ENCODE results near the gene SNRPA.
A peak's percentile ranks its signal among the peaks of the same experiment; 100 is the strongest.

SNRPA gene

DNA sequence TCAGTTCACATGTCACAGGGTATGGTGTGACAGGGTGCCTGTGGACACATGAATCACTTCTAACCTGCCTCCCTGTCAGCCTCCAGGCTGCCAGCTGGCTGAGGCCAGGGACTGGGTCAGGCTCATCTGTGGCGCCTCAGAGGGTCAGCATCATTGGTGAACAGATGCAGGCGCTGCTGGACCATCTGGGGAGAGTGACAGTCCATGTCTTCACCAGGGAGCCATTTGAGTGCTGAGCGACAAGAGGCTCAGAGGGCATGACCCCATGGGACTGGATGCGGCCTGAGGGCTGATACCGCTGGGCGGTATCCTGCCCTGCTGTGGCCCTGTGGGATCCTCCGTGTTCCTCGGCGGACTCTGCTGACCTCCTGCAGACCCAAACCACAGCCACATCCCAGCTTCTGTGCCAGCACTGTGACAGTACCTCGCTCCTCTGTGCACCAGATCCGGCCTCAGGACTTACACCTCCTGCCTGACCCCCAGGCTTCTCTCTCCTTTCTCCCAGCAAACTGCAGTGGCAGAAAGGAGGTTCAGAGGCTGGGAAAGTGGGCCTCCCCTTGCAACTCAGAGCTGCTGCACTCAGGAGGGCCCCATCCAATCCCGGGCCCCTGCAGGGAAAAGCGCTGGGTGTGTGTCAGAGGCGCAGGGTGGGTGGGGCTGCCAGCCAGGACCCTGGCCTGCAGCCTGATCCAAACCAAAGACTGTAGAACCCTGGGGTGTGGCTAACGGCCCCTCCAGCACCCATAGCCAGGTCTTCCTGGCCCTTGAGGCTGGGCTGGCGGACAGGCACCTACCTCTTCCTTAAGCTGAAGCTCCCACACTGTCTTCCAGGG lies 10.9 kb upstream of the SNRPA start (continued):
- TF ChIP-seq ZNF626 (tag by site-specific recombination; IDR thresholded peaks at IDR 0.05) (no peak), GLI4 (tag by site-specific recombination; IDR thresholded peaks at IDR 0.05) (no peak), TCF7L2 (IDR thresholded peaks at IDR 0.05; ENCODE audit: borderline replicate concordance, low read depth, low read length) (no peak), PRDM2 (tag by site-specific recombination; IDR thresholded peaks at IDR 0.05; ENCODE audit: borderline replicate concordance) (no peak), ZNF449 (tag by site-specific recombination; IDR thresholded peaks at IDR 0.05) (no peak), ZNF600 (tag by site-specific recombination; IDR thresholded peaks at IDR 0.05) (peak; percentile 36; the same call in 1 of the 2 replicates), ZIC2 (tag by site-specific recombination; IDR thresholded peaks at IDR 0.05) (peak; percentile 97), ZNF114 (tag by site-specific recombination; IDR thresholded peaks at IDR 0.05) (no peak), RBAK (tag by site-specific recombination; IDR thresholded peaks at IDR 0.05) (no peak), ZNF623 (tag by site-specific recombination; IDR thresholded peaks at IDR 0.05) (no peak), ZNF514 (tag by site-specific recombination; IDR thresholded peaks at IDR 0.05) (no peak), GFI1B (tag by site-specific recombination; IDR thresholded peaks at IDR 0.05) (no peak), ZNF335 (tag by site-specific recombination; conservative IDR thresholded peaks at IDR 0.05) (no peak), ZNF324 (tag by site-specific recombination; IDR thresholded peaks at IDR 0.05) (no peak), EGR2 (tag by site-specific recombination; IDR thresholded peaks at IDR 0.05; ENCODE audit: low read depth) (no peak)
- TF ChIP-seq, protein P1, sequence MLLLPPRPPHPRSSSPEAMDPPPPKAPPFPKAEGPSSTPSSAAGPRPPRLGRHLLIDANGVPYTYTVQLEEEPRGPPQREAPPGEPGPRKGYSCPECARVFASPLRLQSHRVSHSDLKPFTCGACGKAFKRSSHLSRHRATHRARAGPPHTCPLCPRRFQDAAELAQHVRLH (tag by site-specific recombination; IDR thresholded peaks at IDR 0.05): no peak
- TF ChIP-seq, protein P2, sequence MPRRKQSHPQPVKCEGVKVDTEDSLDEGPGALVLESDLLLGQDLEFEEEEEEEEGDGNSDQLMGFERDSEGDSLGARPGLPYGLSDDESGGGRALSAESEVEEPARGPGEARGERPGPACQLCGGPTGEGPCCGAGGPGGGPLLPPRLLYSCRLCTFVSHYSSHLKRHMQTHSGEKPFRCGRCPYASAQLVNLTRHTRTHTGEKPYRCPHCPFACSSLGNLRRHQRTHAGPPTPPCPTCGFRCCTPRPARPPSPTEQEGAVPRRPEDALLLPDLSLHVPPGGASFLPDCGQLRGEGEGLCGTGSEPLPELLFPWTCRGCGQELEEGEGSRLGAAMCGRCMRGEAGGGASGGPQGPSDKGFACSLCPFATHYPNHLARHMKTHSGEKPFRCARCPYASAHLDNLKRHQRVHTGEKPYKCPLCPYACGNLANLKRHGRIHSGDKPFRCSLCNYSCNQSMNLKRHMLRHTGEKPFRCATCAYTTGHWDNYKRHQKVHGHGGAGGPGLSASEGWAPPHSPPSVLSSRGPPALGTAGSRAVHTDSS (tag by site-specific recombination; IDR thresholded peaks at IDR 0.05): no peak
- TF ChIP-seq, protein P3, sequence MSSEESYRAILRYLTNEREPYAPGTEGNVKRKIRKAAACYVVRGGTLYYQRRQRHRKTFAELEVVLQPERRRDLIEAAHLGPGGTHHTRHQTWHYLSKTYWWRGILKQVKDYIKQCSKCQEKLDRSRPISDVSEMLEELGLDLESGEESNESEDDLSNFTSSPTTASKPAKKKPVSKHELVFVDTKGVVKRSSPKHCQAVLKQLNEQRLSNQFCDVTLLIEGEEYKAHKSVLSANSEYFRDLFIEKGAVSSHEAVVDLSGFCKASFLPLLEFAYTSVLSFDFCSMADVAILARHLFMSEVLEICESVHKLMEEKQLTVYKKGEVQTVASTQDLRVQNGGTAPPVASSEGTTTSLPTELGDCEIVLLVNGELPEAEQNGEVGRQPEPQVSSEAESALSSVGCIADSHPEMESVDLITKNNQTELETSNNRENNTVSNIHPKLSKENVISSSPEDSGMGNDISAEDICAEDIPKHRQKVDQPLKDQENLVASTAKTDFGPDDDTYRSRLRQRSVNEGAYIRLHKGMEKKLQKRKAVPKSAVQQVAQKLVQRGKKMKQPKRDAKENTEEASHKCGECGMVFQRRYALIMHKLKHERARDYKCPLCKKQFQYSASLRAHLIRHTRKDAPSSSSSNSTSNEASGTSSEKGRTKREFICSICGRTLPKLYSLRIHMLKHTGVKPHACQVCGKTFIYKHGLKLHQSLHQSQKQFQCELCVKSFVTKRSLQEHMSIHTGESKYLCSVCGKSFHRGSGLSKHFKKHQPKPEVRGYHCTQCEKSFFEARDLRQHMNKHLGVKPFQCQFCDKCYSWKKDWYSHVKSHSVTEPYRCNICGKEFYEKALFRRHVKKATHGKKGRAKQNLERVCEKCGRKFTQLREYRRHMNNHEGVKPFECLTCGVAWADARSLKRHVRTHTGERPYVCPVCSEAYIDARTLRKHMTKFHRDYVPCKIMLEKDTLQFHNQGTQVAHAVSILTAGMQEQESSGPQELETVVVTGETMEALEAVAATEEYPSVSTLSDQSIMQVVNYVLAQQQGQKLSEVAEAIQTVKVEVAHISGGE (tag by site-specific recombination; conservative IDR thresholded peaks at IDR 0.05; ENCODE audit: low read depth): no peak
- TF ChIP-seq, protein P4, sequence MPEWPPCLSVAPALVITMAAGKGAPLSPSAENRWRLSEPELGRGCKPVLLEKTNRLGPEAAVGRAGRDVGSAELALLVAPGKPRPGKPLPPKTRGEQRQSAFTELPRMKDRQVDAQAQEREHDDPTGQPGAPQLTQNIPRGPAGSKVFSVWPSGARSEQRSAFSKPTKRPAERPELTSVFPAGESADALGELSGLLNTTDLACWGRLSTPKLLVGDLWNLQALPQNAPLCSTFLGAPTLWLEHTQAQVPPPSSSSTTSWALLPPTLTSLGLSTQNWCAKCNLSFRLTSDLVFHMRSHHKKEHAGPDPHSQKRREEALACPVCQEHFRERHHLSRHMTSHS (tag by site-specific recombination; IDR thresholded peaks at IDR 0.05): no peak
- TF ChIP-seq, protein P5, sequence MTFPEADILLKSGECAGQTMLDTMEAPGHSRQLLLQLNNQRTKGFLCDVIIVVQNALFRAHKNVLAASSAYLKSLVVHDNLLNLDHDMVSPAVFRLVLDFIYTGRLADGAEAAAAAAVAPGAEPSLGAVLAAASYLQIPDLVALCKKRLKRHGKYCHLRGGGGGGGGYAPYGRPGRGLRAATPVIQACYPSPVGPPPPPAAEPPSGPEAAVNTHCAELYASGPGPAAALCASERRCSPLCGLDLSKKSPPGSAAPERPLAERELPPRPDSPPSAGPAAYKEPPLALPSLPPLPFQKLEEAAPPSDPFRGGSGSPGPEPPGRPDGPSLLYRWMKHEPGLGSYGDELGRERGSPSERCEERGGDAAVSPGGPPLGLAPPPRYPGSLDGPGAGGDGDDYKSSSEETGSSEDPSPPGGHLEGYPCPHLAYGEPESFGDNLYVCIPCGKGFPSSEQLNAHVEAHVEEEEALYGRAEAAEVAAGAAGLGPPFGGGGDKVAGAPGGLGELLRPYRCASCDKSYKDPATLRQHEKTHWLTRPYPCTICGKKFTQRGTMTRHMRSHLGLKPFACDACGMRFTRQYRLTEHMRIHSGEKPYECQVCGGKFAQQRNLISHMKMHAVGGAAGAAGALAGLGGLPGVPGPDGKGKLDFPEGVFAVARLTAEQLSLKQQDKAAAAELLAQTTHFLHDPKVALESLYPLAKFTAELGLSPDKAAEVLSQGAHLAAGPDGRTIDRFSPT (tag by site-specific recombination; IDR thresholded peaks at IDR 0.05): no peak
- TF ChIP-seq, protein P6, sequence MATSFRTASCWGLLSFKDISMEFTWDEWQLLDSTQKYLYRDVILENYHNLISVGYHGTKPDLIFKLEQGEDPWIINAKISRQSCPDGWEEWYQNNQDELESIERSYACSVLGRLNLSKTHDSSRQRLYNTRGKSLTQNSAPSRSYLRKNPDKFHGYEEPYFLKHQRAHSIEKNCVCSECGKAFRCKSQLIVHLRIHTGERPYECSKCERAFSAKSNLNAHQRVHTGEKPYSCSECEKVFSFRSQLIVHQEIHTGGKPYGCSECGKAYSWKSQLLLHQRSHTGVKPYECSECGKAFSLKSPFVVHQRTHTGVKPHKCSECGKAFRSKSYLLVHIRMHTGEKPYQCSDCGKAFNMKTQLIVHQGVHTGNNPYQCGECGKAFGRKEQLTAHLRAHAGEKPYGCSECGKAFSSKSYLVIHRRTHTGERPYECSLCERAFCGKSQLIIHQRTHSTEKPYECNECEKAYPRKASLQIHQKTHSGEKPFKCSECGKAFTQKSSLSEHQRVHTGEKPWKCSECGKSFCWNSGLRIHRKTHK (tag by site-specific recombination; IDR thresholded peaks at IDR 0.05): no peak
